Activated CD8-positive, alpha-beta memory T cell treated with anti-CD3 and anti-CD28 coated beads, Interleukin-2, amount 50 U/mL, for 24 hours (primary cell): ENCODE results near the gene PAMR1.

Experiments
- DNase-seq: peaks from one replicate; pipeline ENCODE4 v3.0.0-alpha.2; 2020; ENCODE audit errors: extremely low read depth

The PAMR1 gene

GRCh38 chr11:35454362-35454761, 71.1 kb downstream of the PAMR1 start:
- no peak for DNase-seq

- no peak for DNase-seq
Observed at GRCh38 chr11:35436581-35437250, 88.7 kb downstream of the PAMR1 start.

GRCh38 chr11:35433588-35433987, 91.8 kb downstream of the PAMR1 start:
- DNase-seq, result no peak

GRCh38 chr11:35432464-35432863, 93.0 kb downstream of the PAMR1 start:
- no peak for DNase-seq

GRCh38 chr11:35427071-35427470, 98.3 kb downstream of the PAMR1 start:
- DNase-seq, result no peak

GRCh38 chr11:35426351-35426750, 99.1 kb downstream of the PAMR1 start:
- DNase-seq, result no peak

GRCh38 chr11:35425603-35426212, 99.7 kb downstream of the PAMR1 start:
- no peak for DNase-seq

- DNase-seq, result no peak
Observed at GRCh38 chr11:35424157-35424940, 101.1 kb downstream of the PAMR1 start.

GRCh38 chr11:35420371-35420770, 105.0 kb downstream of the PAMR1 start:
- DNase-seq, result no peak

GRCh38 chr11:35419830-35420333, 105.5 kb downstream of the PAMR1 start:
- DNase-seq, result no peak

- no peak for DNase-seq
Observed at GRCh38 chr11:35419184-35419829, 106.1 kb downstream of the PAMR1 start, which contains the start of gene SLC1A2. Gene SLC1A2, minus strand, starts transcription at chr11:35419558. Its CDS starts 592 bp downstream, at chr11:35418966.

- DNase-seq, result no peak
Observed at GRCh38 chr11:35418282-35419183, 106.9 kb downstream of the PAMR1 start.

- no peak for DNase-seq
Observed at GRCh38 chr11:35415487-35415886, 109.9 kb downstream of the PAMR1 start.

GRCh38 chr11:35414776-35415175, 110.6 kb downstream of the PAMR1 start:
- DNase-seq, result no peak

GRCh38 chr11:35414311-35414710, 111.1 kb downstream of the PAMR1 start:
- no peak for DNase-seq

- no peak for DNase-seq
Observed at GRCh38 chr11:35413598-35413997, 111.8 kb downstream of the PAMR1 start.

- no peak for DNase-seq
Observed at GRCh38 chr11:35412285-35412684, 113.1 kb downstream of the PAMR1 start.

- DNase-seq, result no peak
Observed at GRCh38 chr11:35407041-35407440, 118.4 kb downstream of the PAMR1 start.

GRCh38 chr11:35404388-35404775, 121.0 kb downstream of the PAMR1 start:
- DNase-seq, result no peak

- no peak for DNase-seq
Observed at GRCh38 chr11:35403765-35404387, 121.5 kb downstream of the PAMR1 start.
